ENCODE results near the gene OCSTAMP. TPM values are rescaled to one million over a fixed set of nuclear protein-coding genes. Genes with fewer than 3 reads are reported as not detected.

OCSTAMP gene
- total and polyA plus RNA-seq, 10 of the 15 experiments (the other 5 are each of a cell fraction or from before 2014, with no cell fraction given) = 0.09 to 0.46 (median 0.22) TPM; not detected in 2

- ChIA-PET CTCF (interaction anchor here (1.0 to 1.3 kb wide), 2 partner anchors 11 to 110 kb away, joined by 4 to 5 read pairs; no protein-coding TSS in a partner anchor), SMC1A (ENCODE audit: uncharacterized antibody, unreplicated experiment) (interaction anchor here (0.9 to 1.1 kb wide), 3 partner anchors 8 to 27 kb away, joined by 3 read pairs; no protein-coding TSS in a partner anchor), POLR2A (no interaction called here), RAD21 (ENCODE audit: unreplicated experiment) (no interaction called here)
- intact Hi-C loops (cut with micrococcal nuclease; ENCODE audit: unreplicated experiment) (no loop called here), in situ Hi-C loops (cut with MboI) (no loop called here)
- H3K4me2 ChIP-seq (ENCODE audit: control insufficient read depth, insufficient read depth) = no peak overlapping the region
- BruUV-seq (replicated peaks) = no TSS peak
- TF ChIP-seq HDAC6 (IDR thresholded peaks at IDR 0.05; ENCODE audit: unreplicated experiment) (no peak), ZZZ3 (IDR thresholded peaks at IDR 0.05; ENCODE audit: control insufficient read depth, insufficient read length, low read depth) (no peak), IKZF2 (IDR thresholded peaks at IDR 0.05) (no peak), FOXM1 (IDR thresholded peaks at IDR 0.05; ENCODE audit: low read depth, low read length) (no peak), POU2F2 (IDR thresholded peaks at IDR 0.05; ENCODE audit: borderline replicate concordance, low read depth, low read length) (no peak), GATAD2B (conservative IDR thresholded peaks at IDR 0.05; ENCODE audit: low read depth) (no peak), HSF1 (IDR thresholded peaks at IDR 0.05; ENCODE audit: low read depth, low read length) (no peak), TCF3 (IDR thresholded peaks at IDR 0.05; ENCODE audit: borderline replicate concordance, insufficient read depth, low read depth, low read length) (no peak), REST (IDR thresholded peaks at IDR 0.05; ENCODE audit: low read depth, low read length) (no peak), DPF2 (IDR thresholded peaks at IDR 0.05) (no peak), NFIC (IDR thresholded peaks at IDR 0.05; ENCODE audit: low read depth, low read length) (no peak), MYB (IDR thresholded peaks at IDR 0.05; ENCODE audit: borderline replicate concordance, low read depth, low read length) (no peak), RELB (IDR thresholded peaks at IDR 0.05; ENCODE audit: low read depth) (no peak), ZBTB11 (CRISPR knock-in tag; IDR thresholded peaks at IDR 0.05) (no peak)
- H3K27me3 ChIP-seq (replicated peaks in 1 of 2; ENCODE audit: control insufficient read depth in 2 of 2, insufficient read depth in 2 of 2, low read length in 1 of 2) = no peaks in the 10 kb centered on the region
- H3K9ac ChIP-seq (ENCODE audit: control insufficient read depth, insufficient read depth, low read length) = no peak overlapping the region
- H3K9me3 ChIP-seq (replicated peaks; ENCODE audit: control insufficient read depth, insufficient read depth, low read length) = no peaks in the 10 kb centered on the region
- no peak for FAIRE-seq
- no peak overlapping the region for H3K4me3 ChIP-seq
- no peak for ATAC-seq
- no peak overlapping the region for H3K27ac ChIP-seq (ENCODE audit: control insufficient read depth, insufficient read depth)
- 55% methylated on average over 5 of the region's 8 CpGs for WGBS (ENCODE audit: insufficient coverage, insufficient replicate concordance, low lambda C conversion rate, missing lambda C conversion rate)
- no peaks in the 10 kb centered on the region for H3K4me1 ChIP-seq (ENCODE audit: control insufficient read depth, insufficient read depth, low read length)
- DNase-seq (ENCODE audit: low read depth, low spot score) = no peak
- no peaks in the 10 kb centered on the region for H3K79me2 ChIP-seq (ENCODE audit: control insufficient read depth, insufficient read depth, low read length)
- no peaks in the 10 kb centered on the region for H3K36me3 ChIP-seq (ENCODE audit: control insufficient read depth in 2 of 2, insufficient read depth in 2 of 2, low read length in 1 of 2)
- no peak overlapping the region for H2AFZ ChIP-seq (ENCODE audit: control insufficient read depth, low read depth, low read length)
- H4K20me1 ChIP-seq (ENCODE audit: control insufficient read depth, insufficient read depth) = no peaks in the 10 kb centered on the region
Observed at GRCh38 chr20:46572153-46572552, 21.7 kb upstream of the OCSTAMP start.
